Measurements from ENCODE around the gene CSH2.

Gene CSH2

GRCh38 chr17:63833026-63833740 is 40.3 kb downstream of the CSH2 start:
- DNase-seq = no peak

GRCh38 chr17:63832455-63832854 is 41.0 kb downstream of the CSH2 start:
- DNase-seq = no peak

GRCh38 chr17:63832014-63832413 is 41.5 kb downstream of the CSH2 start:
- DNase-seq = no peak

GRCh38 chr17:63831505-63831904 is 42.0 kb downstream of the CSH2 start:
- no peak for DNase-seq

GRCh38 chr17:63830904-63831491 is 42.5 kb downstream of the CSH2 start:
- DNase-seq = no peak

- DNase-seq = no peak
Observed at GRCh38 chr17:63830278-63830677, 43.2 kb downstream of the CSH2 start.

- no peak for DNase-seq
Observed at GRCh38 chr17:63828936-63829335, 44.5 kb downstream of the CSH2 start.

- DNase-seq = no peak
Observed at GRCh38 chr17:63827801-63828221, 45.7 kb downstream of the CSH2 start.

- peak; percentile 92 for DNase-seq
Observed at GRCh38 chr17:63827002-63827800, 46.3 kb downstream of the CSH2 start, which contains the start of the genes FTSJ3 and PSMC5. Gene FTSJ3 (minus strand): TSS chr17:63827663. CDS start chr17:63826902, 761 bp downstream. Gene PSMC5 (plus strand): TSS chr17:63827431. CDS start chr17:63827491, 60 bp downstream.

GRCh38 chr17:63826468-63827001 is 46.9 kb downstream of the CSH2 start:
- DNase-seq = no peak

- DNase-seq = no peak
Observed at GRCh38 chr17:63824362-63824761, 49.1 kb downstream of the CSH2 start.

- DNase-seq = no peak
Observed at GRCh38 chr17:63823659-63824331, 49.7 kb downstream of the CSH2 start.

- no peak for DNase-seq
Observed at GRCh38 chr17:63822537-63822936, 50.9 kb downstream of the CSH2 start.

All from NCI-H1092 (cell line).